GM12878 (cell line): ENCODE data around the gene SPATA22. TPM values are rescaled to one million over a fixed set of nuclear protein-coding genes. Genes with fewer than 3 reads are reported as not detected.
"Not testable (repeated sequence)": the region's sequence is repeated elsewhere in the genome, so short reads cannot be mapped to it uniquely, and the experiment has no call there.

Experiments
- ATAC-seq: fragments of 200-7000 bp; cut with Tn5 transposase; 3 replicates; pipeline ENCODE4 v1.9.1; 2020; ENCODE audit warnings: mild to moderate bottlenecking, moderate library complexity
- BruUV-seq: library from RNA; stranded (reverse); fragments of 400-500 nt; replicated peaks from 2 replicates; lab custom pipeline; 2021; lab: Mats Ljungman, UMichigan
- CTCF ChIA-PET: fragments of 300-600 bp; sonication (Branson Sonifier 250); formaldehyde crosslinking; extraction: SDS; loops from one replicate; lab custom pipeline; 2021; ENCODE audit warnings: inconsistent platforms; lab: Yijun Ruan, JAX
- POLR2A ChIA-PET: fragments of 350-600 bp; formaldehyde crosslinking; extraction: SDS; loops from one replicate; lab custom pipeline; 2021; ENCODE audit warnings: inconsistent platforms; lab: Charles Lee
- RAD21 ChIA-PET: fragments of 300-600 bp; sonication (Branson Sonifier 250); formaldehyde crosslinking; loops from one replicate; lab custom pipeline; 2023; ENCODE audit warnings: antibody characterized with exemption; ENCODE audit not compliant: unreplicated experiment; lab: Charles Lee
- SMC1A ChIA-PET: fragments of 300-600 bp; sonication (Branson Sonifier 250); formaldehyde crosslinking; loops from one replicate; lab custom pipeline; 2023; ENCODE audit not compliant: unreplicated experiment, uncharacterized antibody; lab: Charles Lee
- DNase-seq: peaks from one replicate; pipeline ENCODE4 v3.0.0-alpha.2; 2011; ENCODE audit warnings: low read depth, low spot score
- FAIRE-seq: peaks from 3 replicates; lab custom pipeline; 2011; peaks lifted over from hg19 to GRCh38; lab: Jason Lieb, UNC
- H2AFZ ChIP-seq: 2 replicates; pipeline ENCODE4 v1.6.0; 2011; ENCODE audit warnings: low read depth, low read length, control low read depth; ENCODE audit not compliant: control insufficient read depth
- H3K27ac ChIP-seq: 2 replicates; pipeline ENCODE4 v1.5.1; 2011; ENCODE audit warnings: control low read depth; ENCODE audit not compliant: control insufficient read depth, insufficient read depth
- H3K27me3 ChIP-seq, 2 experiments: replicated peaks in 1 of 2; 2 replicates each; pipeline versions ENCODE4 v1.6.0 to v1.6.1; 2011; ENCODE audit warnings: low read length in 1 of 2; ENCODE audit not compliant: control insufficient read depth in 2 of 2, insufficient read depth in 2 of 2
- H3K36me3 ChIP-seq, 2 experiments: 2 replicates each; pipeline ENCODE4 v1.5.1; 2011; ENCODE audit warnings: low read length in 1 of 2; ENCODE audit not compliant: control insufficient read depth in 2 of 2, insufficient read depth in 2 of 2
- H3K4me1 ChIP-seq: 2 replicates; pipeline ENCODE4 v1.6.1; 2011; ENCODE audit warnings: mild to moderate bottlenecking, low read length, moderate library complexity, mixed read lengths; ENCODE audit not compliant: control insufficient read depth, insufficient read depth
- H3K4me2 ChIP-seq: 2 replicates; pipeline ENCODE4 v1.6.0; 2011; ENCODE audit warnings: control low read depth; ENCODE audit not compliant: control insufficient read depth, insufficient read depth
- H3K4me3 ChIP-seq: fragments of 200-600 bp; sonication (generic); 2 replicates; pipeline ENCODE4 v1.5.1; 2016
- H3K79me2 ChIP-seq: 2 replicates; pipeline ENCODE4 v1.6.0; 2011; ENCODE audit warnings: low read length; ENCODE audit not compliant: control insufficient read depth, insufficient read depth
- H3K9ac ChIP-seq: 2 replicates; pipeline ENCODE4 v1.8.0; 2011; ENCODE audit warnings: low read length, control low read depth, mixed read lengths; ENCODE audit not compliant: control insufficient read depth, insufficient read depth
- H3K9me3 ChIP-seq: replicated peaks from 3 replicates; pipeline ENCODE4 v1.5.1; 2011; ENCODE audit warnings: mild to moderate bottlenecking, low read length; ENCODE audit not compliant: control insufficient read depth, insufficient read depth
- H4K20me1 ChIP-seq: 2 replicates; pipeline ENCODE4 v1.6.0; 2011; ENCODE audit not compliant: control insufficient read depth, insufficient read depth
- REST ChIP-seq: IDR thresholded peaks from 2 replicates; pipeline ENCODE4 v1.6.1; 2012; ENCODE audit warnings: mild to moderate bottlenecking, low read depth, low read length
- WGBS: methylation state at CpG from one replicate; pipeline ENCODE4 v1.1.6; 2016; ENCODE audit warnings: low lambda C conversion rate; ENCODE audit not compliant: insufficient replicate concordance, insufficient coverage; ENCODE audit errors: missing lambda C conversion rate; 5-methylcytosine and 5-hydroxymethylcytosine counted together
- in situ Hi-C: fragments of 300-500 bp; cut with MboI; formaldehyde crosslinking; loops from 9 replicates; pipeline ENCODE4 v1.14.3; 2018; ENCODE audit warnings: mixed read lengths
- intact Hi-C: fragments of 100-400 bp; cut with micrococcal nuclease; formaldehyde crosslinking; loops from one replicate; pipeline ENCODE4 v1.14.2; 2022; ENCODE audit not compliant: unreplicated experiment
- polyA plus RNA-seq, 11 experiments: library from polyadenylated mRNA; depleted of rRNA in 4 of 11; unstranded in 6 of 11; stranded (reverse) in 5 of 11; fragments of >200 nt; fragmentation: Nextera tagmentation in 4 of 11; fragmentation: Illumina TruSeq in 1 of 11; extraction: Ambion mirVana in 4 of 11; extraction: Trizol in 1 of 11; gene quantifications; 1 replicate in 1 of 11; 2 replicates in 10 of 11; pipeline versions ENCODE4 v1.2.1 to v1.2.3, GENCODE V29; 2011 to 2016; ENCODE audit warnings: inconsistent platforms in 2 of 11, missing spikeins in 2 of 11, low read depth in 1 of 11
- total RNA-seq, 4 experiments: library from RNA; depleted of rRNA in 3 of 4; stranded (reverse); fragments of >200 nt in 3 of 4; fragmentation: Illumina TruSeq in 1 of 4; extraction: Trizol in 1 of 4; gene quantifications; 2 replicates each; pipeline versions ENCODE4 v1.2.1 to v1.2.3, GENCODE V29; 2013 to 2021

Gene SPATA22
- total and polyA plus RNA-seq, 10 of the 15 experiments (the other 5 are each of a cell fraction or from before 2014, with no cell fraction given): not detected

DNA sequence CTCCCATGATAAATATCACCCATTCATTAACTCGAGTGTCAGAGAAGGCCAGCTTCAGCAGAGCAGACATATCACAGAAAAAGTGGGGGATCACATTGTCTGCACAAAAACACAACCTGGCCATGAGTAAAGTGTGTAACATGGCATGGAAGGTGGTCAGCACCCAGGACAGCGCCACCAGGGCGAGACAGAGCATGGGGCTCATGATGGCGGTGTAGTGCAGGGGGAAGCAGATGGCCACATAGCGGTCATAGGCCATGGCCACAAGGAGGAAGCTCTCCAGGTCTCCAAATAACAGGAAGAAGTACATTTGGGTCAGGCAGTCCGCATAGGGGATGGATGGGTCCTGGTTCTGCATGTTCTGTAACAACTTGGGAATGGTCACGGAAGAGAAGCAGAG lies 73.8 kb downstream of the SPATA22 start:
- H3K4me3 ChIP-seq, DNase-seq, H3K9ac ChIP-seq, H3K4me1 ChIP-seq, H3K79me2 ChIP-seq, intact Hi-C loops, H3K27ac ChIP-seq, H3K4me2 ChIP-seq, BruUV-seq, SMC1A ChIA-PET, FAIRE-seq, ATAC-seq, CTCF ChIA-PET, in situ Hi-C loops, H3K36me3 ChIP-seq, H3K27me3 ChIP-seq, RAD21 ChIA-PET, H3K9me3 ChIP-seq, H4K20me1 ChIP-seq, H2AFZ ChIP-seq: not testable (repeated sequence)
- 29% methylated on average over 7 of the region's 7 CpGs for WGBS
- peak; percentile 71; the same call in 1 of the 2 replicates for TF ChIP-seq REST
- POLR2A ChIA-PET: interaction anchor here (0.5 kb wide), 1 partner anchor 419 kb away, joined by 4 read pairs; no protein-coding TSS in a partner anchor

Other genes with a start within 250 kb of the SPATA22 start
Only the 7 nearest of the 13 such genes appear.
- gene OR3A2, start 85.5 kb downstream of the SPATA22 start, total RNA-seq (2014; rRNA removed): not detected in 2 replicates
- not detected in 2 replicates for gene OR3A2, start 85.5 kb downstream of the SPATA22 start, total RNA-seq (2014; rRNA removed; fragmentation: Illumina TruSeq; extraction: Trizol)
- not detected in 2 replicates for gene OR3A2, start 85.5 kb downstream of the SPATA22 start, total RNA-seq (2021)
- gene OR3A2, start 85.5 kb downstream of the SPATA22 start, polyA plus RNA-seq (2011; rRNA removed): not detected in 2 replicates
- not detected in 2 replicates for gene OR3A2, start 85.5 kb downstream of the SPATA22 start, polyA plus RNA-seq (2014; fragmentation: Illumina TruSeq; extraction: Trizol)
- gene OR3A2, start 85.5 kb downstream of the SPATA22 start, polyA plus RNA-seq (2014; fragmentation: Nextera tagmentation; extraction: Ambion mirVana): not detected
- gene OR3A2, start 85.5 kb downstream of the SPATA22 start, polyA plus RNA-seq (2014; rRNA removed): not detected in 2 replicates
- not detected for gene OR3A2, start 85.5 kb downstream of the SPATA22 start, polyA plus RNA-seq (2016; fragmentation: Nextera tagmentation; extraction: Ambion mirVana)
- not detected in 2 replicates for gene OR1E1, start 73.4 kb downstream of the SPATA22 start, total RNA-seq (2014; rRNA removed)
- not detected in 2 replicates for gene OR1E1, start 73.4 kb downstream of the SPATA22 start, total RNA-seq (2014; rRNA removed; fragmentation: Illumina TruSeq; extraction: Trizol)
- not detected in 2 replicates for gene OR1E1, start 73.4 kb downstream of the SPATA22 start, total RNA-seq (2021)
- not detected in 2 replicates for gene OR1E1, start 73.4 kb downstream of the SPATA22 start, polyA plus RNA-seq (2011; rRNA removed)
- gene OR1E1, start 73.4 kb downstream of the SPATA22 start, polyA plus RNA-seq (2014; fragmentation: Illumina TruSeq; extraction: Trizol): not detected in 2 replicates
- not detected for gene OR1E1, start 73.4 kb downstream of the SPATA22 start, polyA plus RNA-seq (2014; fragmentation: Nextera tagmentation; extraction: Ambion mirVana)
- not detected in 2 replicates for gene OR1E1, start 73.4 kb downstream of the SPATA22 start, polyA plus RNA-seq (2014; rRNA removed)
- not detected for gene OR1E1, start 73.4 kb downstream of the SPATA22 start, polyA plus RNA-seq (2016; fragmentation: Nextera tagmentation; extraction: Ambion mirVana)
- gene OR3A3, start 60.4 kb downstream of the SPATA22 start, total RNA-seq (2014; rRNA removed): not detected in 2 replicates
- gene OR3A3, start 60.4 kb downstream of the SPATA22 start, total RNA-seq (2014; rRNA removed; fragmentation: Illumina TruSeq; extraction: Trizol): not detected in 2 replicates
- gene OR3A3, start 60.4 kb downstream of the SPATA22 start, total RNA-seq (2021): not detected in 2 replicates
- not detected in 2 replicates for gene OR3A3, start 60.4 kb downstream of the SPATA22 start, polyA plus RNA-seq (2011; rRNA removed)
- 0.07 TPM in 1 of 2 replicates, not detected in the other for gene OR3A3, start 60.4 kb downstream of the SPATA22 start, polyA plus RNA-seq (2014; fragmentation: Illumina TruSeq; extraction: Trizol)
- gene OR3A3, start 60.4 kb downstream of the SPATA22 start, polyA plus RNA-seq (2014; fragmentation: Nextera tagmentation; extraction: Ambion mirVana): not detected
- not detected in 2 replicates for gene OR3A3, start 60.4 kb downstream of the SPATA22 start, polyA plus RNA-seq (2014; rRNA removed)
- not detected for gene OR3A3, start 60.4 kb downstream of the SPATA22 start, polyA plus RNA-seq (2016; fragmentation: Nextera tagmentation; extraction: Ambion mirVana)
- not detected in 2 replicates for gene OR1E2, start 38.0 kb downstream of the SPATA22 start, total RNA-seq (2014; rRNA removed)
- not detected in 2 replicates for gene OR1E2, start 38.0 kb downstream of the SPATA22 start, total RNA-seq (2014; rRNA removed; fragmentation: Illumina TruSeq; extraction: Trizol)
- not detected in 2 replicates for gene OR1E2, start 38.0 kb downstream of the SPATA22 start, total RNA-seq (2021)
- not detected in 2 replicates for gene OR1E2, start 38.0 kb downstream of the SPATA22 start, polyA plus RNA-seq (2011; rRNA removed)
- not detected in 2 replicates for gene OR1E2, start 38.0 kb downstream of the SPATA22 start, polyA plus RNA-seq (2014; fragmentation: Illumina TruSeq; extraction: Trizol)
- gene OR1E2, start 38.0 kb downstream of the SPATA22 start, polyA plus RNA-seq (2014; fragmentation: Nextera tagmentation; extraction: Ambion mirVana): not detected
- gene OR1E2, start 38.0 kb downstream of the SPATA22 start, polyA plus RNA-seq (2014; rRNA removed): not detected in 2 replicates
- gene OR1E2, start 38.0 kb downstream of the SPATA22 start, polyA plus RNA-seq (2016; fragmentation: Nextera tagmentation; extraction: Ambion mirVana): not detected
- gene ASPA, start 4.2 kb upstream of the SPATA22 start, total RNA-seq (2014; rRNA removed): not detected in 2 replicates
- gene ASPA, start 4.2 kb upstream of the SPATA22 start, total RNA-seq (2014; rRNA removed; fragmentation: Illumina TruSeq; extraction: Trizol): not detected in 2 replicates
- not detected in 2 replicates for gene ASPA, start 4.2 kb upstream of the SPATA22 start, total RNA-seq (2021)
- 0.30 and 0.32 TPM in 2 replicates for gene ASPA, start 4.2 kb upstream of the SPATA22 start, polyA plus RNA-seq (2011; rRNA removed)
- not detected in 2 replicates for gene ASPA, start 4.2 kb upstream of the SPATA22 start, polyA plus RNA-seq (2014; fragmentation: Illumina TruSeq; extraction: Trizol)
- under 1 TPM in 1 of 2 experiments, not detected in 1; 0.04 TPM for gene ASPA, start 4.2 kb upstream of the SPATA22 start, polyA plus RNA-seq (2014; fragmentation: Nextera tagmentation; extraction: Ambion mirVana)
- gene ASPA, start 4.2 kb upstream of the SPATA22 start, polyA plus RNA-seq (2014; rRNA removed): 0.03 TPM in 1 of 2 replicates, not detected in the other
- gene ASPA, start 4.2 kb upstream of the SPATA22 start, polyA plus RNA-seq (2016; fragmentation: Nextera tagmentation; extraction: Ambion mirVana): not detected
- gene TRPV3, start 86.0 kb upstream of the SPATA22 start, total RNA-seq (2014; rRNA removed): 2.7 and 3.7 TPM in 2 replicates
- 2.7 and 2.8 TPM in 2 replicates for gene TRPV3, start 86.0 kb upstream of the SPATA22 start, total RNA-seq (2014; rRNA removed; fragmentation: Illumina TruSeq; extraction: Trizol)
- 3.6 and 5.2 TPM in 2 replicates for gene TRPV3, start 86.0 kb upstream of the SPATA22 start, total RNA-seq (2021)
- 8.7 and 12.0 TPM in 2 replicates for gene TRPV3, start 86.0 kb upstream of the SPATA22 start, polyA plus RNA-seq (2011; rRNA removed)
- 3.3 and 4.1 TPM in 2 replicates for gene TRPV3, start 86.0 kb upstream of the SPATA22 start, polyA plus RNA-seq (2014; fragmentation: Illumina TruSeq; extraction: Trizol)
- gene TRPV3, start 86.0 kb upstream of the SPATA22 start, polyA plus RNA-seq (2014; fragmentation: Nextera tagmentation; extraction: Ambion mirVana): under 1 TPM; 0.52 to 0.60 TPM
- gene TRPV3, start 86.0 kb upstream of the SPATA22 start, polyA plus RNA-seq (2014; rRNA removed): 4.4 and 4.5 TPM in 2 replicates
- gene TRPV3, start 86.0 kb upstream of the SPATA22 start, polyA plus RNA-seq (2016; fragmentation: Nextera tagmentation; extraction: Ambion mirVana): 1 to 10 TPM; 1.6 to 2.1 TPM
- 1.9 TPM in 2 replicates for gene TRPV1, start 137.6 kb upstream of the SPATA22 start, total RNA-seq (2014; rRNA removed)
- 1.6 and 1.9 TPM in 2 replicates for gene TRPV1, start 137.6 kb upstream of the SPATA22 start, total RNA-seq (2014; rRNA removed; fragmentation: Illumina TruSeq; extraction: Trizol)
- gene TRPV1, start 137.6 kb upstream of the SPATA22 start, total RNA-seq (2021): 2.3 and 3.5 TPM in 2 replicates
- gene TRPV1, start 137.6 kb upstream of the SPATA22 start, polyA plus RNA-seq (2011; rRNA removed): 0.68 and 0.75 TPM in 2 replicates
- gene TRPV1, start 137.6 kb upstream of the SPATA22 start, polyA plus RNA-seq (2014; fragmentation: Illumina TruSeq; extraction: Trizol): 1.5 and 2.4 TPM in 2 replicates
- gene TRPV1, start 137.6 kb upstream of the SPATA22 start, polyA plus RNA-seq (2014; fragmentation: Nextera tagmentation; extraction: Ambion mirVana): under 1 TPM; 0.39 to 0.42 TPM
- gene TRPV1, start 137.6 kb upstream of the SPATA22 start, polyA plus RNA-seq (2014; rRNA removed): 4.2 and 5.2 TPM in 2 replicates
- 1 to 10 TPM; 1.9 to 2.1 TPM for gene TRPV1, start 137.6 kb upstream of the SPATA22 start, polyA plus RNA-seq (2016; fragmentation: Nextera tagmentation; extraction: Ambion mirVana)